ENCODE results near the gene SOCS7.

SOCS7 gene

GRCh38 chr17:38353668-38354067 is 2.0 kb downstream of the SOCS7 start:
- H3K9me2 ChIP-seq (replicated peaks; ENCODE audit: insufficient read depth, low read length), result no peaks in the 10 kb centered on the region
- H4K20me1 ChIP-seq (ENCODE audit: insufficient read depth, low read length), result no peaks in the 10 kb centered on the region
- H3F3A ChIP-seq (ENCODE audit: insufficient read depth, low read length), result no peaks in the 10 kb centered on the region
- no peak overlapping the region for H3K4me2 ChIP-seq (ENCODE audit: low read depth, low read length)
- no peaks in the 10 kb centered on the region for H3K9me3 ChIP-seq (replicated peaks; ENCODE audit: insufficient read depth, low read length)
- H3K4me3 ChIP-seq (ENCODE audit: low read length), result no peak overlapping the region
- H2AFZ ChIP-seq (ENCODE audit: low read length), result no peak overlapping the region
- no peaks in the 10 kb centered on the region for H3K36me3 ChIP-seq (replicated peaks; ENCODE audit: insufficient read depth, low read length)
- no peak overlapping the region for H3K9ac ChIP-seq (ENCODE audit: low read length)
- H3K27me3 ChIP-seq (replicated peaks; ENCODE audit: insufficient read depth, low read length), result no peaks in the 10 kb centered on the region
- TF ChIP-seq EZH2phosphoT487 (IDR thresholded peaks at IDR 0.05; ENCODE audit: low read length), result no peak
- TF ChIP-seq, protein P1, sequence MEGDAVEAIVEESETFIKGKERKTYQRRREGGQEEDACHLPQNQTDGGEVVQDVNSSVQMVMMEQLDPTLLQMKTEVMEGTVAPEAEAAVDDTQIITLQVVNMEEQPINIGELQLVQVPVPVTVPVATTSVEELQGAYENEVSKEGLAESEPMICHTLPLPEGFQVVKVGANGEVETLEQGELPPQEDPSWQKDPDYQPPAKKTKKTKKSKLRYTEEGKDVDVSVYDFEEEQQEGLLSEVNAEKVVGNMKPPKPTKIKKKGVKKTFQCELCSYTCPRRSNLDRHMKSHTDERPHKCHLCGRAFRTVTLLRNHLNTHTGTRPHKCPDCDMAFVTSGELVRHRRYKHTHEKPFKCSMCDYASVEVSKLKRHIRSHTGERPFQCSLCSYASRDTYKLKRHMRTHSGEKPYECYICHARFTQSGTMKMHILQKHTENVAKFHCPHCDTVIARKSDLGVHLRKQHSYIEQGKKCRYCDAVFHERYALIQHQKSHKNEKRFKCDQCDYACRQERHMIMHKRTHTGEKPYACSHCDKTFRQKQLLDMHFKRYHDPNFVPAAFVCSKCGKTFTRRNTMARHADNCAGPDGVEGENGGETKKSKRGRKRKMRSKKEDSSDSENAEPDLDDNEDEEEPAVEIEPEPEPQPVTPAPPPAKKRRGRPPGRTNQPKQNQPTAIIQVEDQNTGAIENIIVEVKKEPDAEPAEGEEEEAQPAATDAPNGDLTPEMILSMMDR (IDR thresholded peaks at IDR 0.05; ENCODE audit: low read length), result no peak
- TF ChIP-seq EZH2 (optimal IDR thresholded peaks at IDR 0.05; ENCODE audit: low read depth, low read length), result no peak
- H3K79me2 ChIP-seq (ENCODE audit: low read length), result no peaks in the 10 kb centered on the region
- DNase-seq, result no peak
- H3K4me1 ChIP-seq (ENCODE audit: low read length), result peaks cover 4% of the 10 kb centered on the region; the same call in 1 of the 2 replicates
- H3K27ac ChIP-seq (ENCODE audit: low read length), result no peak overlapping the region

DNA sequence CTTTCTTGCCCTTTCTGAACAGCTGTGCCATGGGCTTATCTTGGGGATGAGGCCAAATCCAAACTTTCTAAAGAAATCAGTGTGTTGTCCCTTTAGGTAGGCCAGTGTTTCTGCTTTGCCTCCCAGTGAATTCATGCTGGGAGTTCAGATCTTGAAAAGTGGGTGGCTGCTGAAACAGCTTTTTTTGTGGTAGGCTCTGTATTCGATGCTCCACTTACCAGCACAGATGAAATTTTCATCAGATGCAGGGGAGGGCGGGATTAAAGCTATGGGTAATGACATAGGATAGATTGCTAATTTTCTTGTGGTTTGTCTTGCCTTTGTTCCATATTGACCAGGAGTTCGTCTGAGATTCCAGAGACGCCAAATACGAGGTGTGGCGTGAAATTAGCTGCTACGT is 2.8 kb downstream of the SOCS7 start:
- no peak overlapping the region for H2AFZ ChIP-seq (ENCODE audit: low read length)
- TF ChIP-seq, protein P1 (IDR thresholded peaks at IDR 0.05; ENCODE audit: low read length), result no peak
- TF ChIP-seq EZH2 (optimal IDR thresholded peaks at IDR 0.05; ENCODE audit: low read depth, low read length) (no peak), EZH2phosphoT487 (IDR thresholded peaks at IDR 0.05; ENCODE audit: low read length) (no peak)
- no peak overlapping the region for H3K9ac ChIP-seq (ENCODE audit: low read length)
- H3K4me3 ChIP-seq (ENCODE audit: low read length), result no peak overlapping the region
- H3K36me3 ChIP-seq (replicated peaks; ENCODE audit: insufficient read depth, low read length), result no peaks in the 10 kb centered on the region
- H3K27ac ChIP-seq (ENCODE audit: low read length), result no peak overlapping the region
- H3K27me3 ChIP-seq (replicated peaks; ENCODE audit: insufficient read depth, low read length), result no peaks in the 10 kb centered on the region
- no peak overlapping the region for H3K4me2 ChIP-seq (ENCODE audit: low read depth, low read length)
- H3K9me2 ChIP-seq (replicated peaks; ENCODE audit: insufficient read depth, low read length), result no peaks in the 10 kb centered on the region
- H3K4me1 ChIP-seq (ENCODE audit: low read length), result peaks cover 4% of the 10 kb centered on the region; the same call in 1 of the 2 replicates
- H3K79me2 ChIP-seq (ENCODE audit: low read length), result no peaks in the 10 kb centered on the region
- H4K20me1 ChIP-seq (ENCODE audit: insufficient read depth, low read length), result no peaks in the 10 kb centered on the region
- no peaks in the 10 kb centered on the region for H3F3A ChIP-seq (ENCODE audit: insufficient read depth, low read length)
- DNase-seq, result no peak
- H3K9me3 ChIP-seq (replicated peaks; ENCODE audit: insufficient read depth, low read length), result no peaks in the 10 kb centered on the region

DNA sequence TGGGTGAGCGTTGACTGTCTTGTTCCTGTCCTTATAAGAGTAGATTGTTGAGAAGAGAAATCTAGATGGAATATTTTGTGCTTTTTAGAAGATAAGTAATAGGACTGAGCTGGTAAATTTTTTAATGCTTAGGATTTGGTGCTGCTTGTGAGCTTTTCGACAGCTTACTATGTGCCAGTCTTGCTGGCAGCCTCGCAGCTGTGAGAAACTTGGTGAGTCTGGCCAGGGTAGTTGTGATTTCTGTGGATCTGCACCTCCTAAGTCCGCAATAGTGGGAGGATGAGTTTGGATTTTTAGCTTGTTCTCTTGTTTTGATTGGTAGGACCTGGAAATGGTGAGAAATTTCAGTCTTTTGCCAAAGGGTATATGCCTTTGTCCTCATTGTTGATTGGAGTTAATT is 3.6 kb downstream of the SOCS7 start:
- no peak overlapping the region for H2AFZ ChIP-seq (ENCODE audit: low read length)
- H3K27ac ChIP-seq (ENCODE audit: low read length), result no peak overlapping the region
- peaks cover 4% of the 10 kb centered on the region; the same call in 1 of the 2 replicates for H3K4me1 ChIP-seq (ENCODE audit: low read length)
- no peak overlapping the region for H3K4me2 ChIP-seq (ENCODE audit: low read depth, low read length)
- no peak for DNase-seq
- no peaks in the 10 kb centered on the region for H3K27me3 ChIP-seq (replicated peaks; ENCODE audit: insufficient read depth, low read length)
- TF ChIP-seq EZH2phosphoT487 (IDR thresholded peaks at IDR 0.05; ENCODE audit: low read length) (no peak), EZH2 (optimal IDR thresholded peaks at IDR 0.05; ENCODE audit: low read depth, low read length) (no peak)
- TF ChIP-seq, protein P1 (IDR thresholded peaks at IDR 0.05; ENCODE audit: low read length), result no peak
- H4K20me1 ChIP-seq (ENCODE audit: insufficient read depth, low read length), result no peaks in the 10 kb centered on the region
- H3K9me3 ChIP-seq (replicated peaks; ENCODE audit: insufficient read depth, low read length), result no peaks in the 10 kb centered on the region
- no peak overlapping the region for H3K9ac ChIP-seq (ENCODE audit: low read length)
- no peaks in the 10 kb centered on the region for H3K9me2 ChIP-seq (replicated peaks; ENCODE audit: insufficient read depth, low read length)
- H3F3A ChIP-seq (ENCODE audit: insufficient read depth, low read length), result no peaks in the 10 kb centered on the region
- no peaks in the 10 kb centered on the region for H3K36me3 ChIP-seq (replicated peaks; ENCODE audit: insufficient read depth, low read length)
- H3K79me2 ChIP-seq (ENCODE audit: low read length), result no peaks in the 10 kb centered on the region
- H3K4me3 ChIP-seq (ENCODE audit: low read length), result no peak overlapping the region
